Gastrocnemius medialis (tissue), 4 donors: ENCODE data around the gene GKAP1.

Experiments
- POLR2A ChIP-seq, 2 donors: fragments of 450-650 bp; IDR thresholded peaks; one replicate each; pipeline ENCODE4 v1.6.1; 2017; ENCODE audit warnings: antibody characterized with exemption in 2 of 2, mild to moderate bottlenecking in 2 of 2, moderate library complexity in 2 of 2
- TF ChIP-seq, protein P1 (sequence below), 5 experiments: fragments of 450-650 bp in 3 of 5; fragments of 200-600 bp in 2 of 5; sonication (generic) in 2 of 5; IDR thresholded peaks in 4 of 5; conservative IDR thresholded peaks in 1 of 5; 1 replicate in 4 of 5; 2 replicates in 1 of 5; pipeline ENCODE4 v1.5.1; 2016 to 2019; ENCODE audit warnings: antibody characterized with exemption in 5 of 5, mild to moderate bottlenecking in 3 of 5, moderate library complexity in 3 of 5

DNA sequence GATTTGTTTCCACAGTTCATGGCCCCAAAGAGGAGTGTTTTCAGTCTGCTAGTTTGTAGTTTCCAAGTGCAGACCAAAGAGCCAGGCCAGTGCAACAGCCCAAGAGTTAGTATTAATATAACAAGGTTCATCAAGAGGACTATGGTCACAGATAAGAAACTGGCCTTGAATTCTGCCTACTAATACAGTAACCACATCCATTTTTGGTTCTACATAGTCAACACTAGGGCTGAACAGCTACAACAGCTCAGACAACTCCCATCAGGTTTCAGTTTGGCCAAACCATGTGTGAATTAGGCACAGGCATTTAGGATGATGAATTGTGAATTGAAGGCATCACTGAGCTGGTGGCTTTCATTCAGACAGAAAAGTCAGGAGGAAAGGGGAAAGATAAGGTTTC is 96.1 kb downstream of the GKAP1 start:
- TF ChIP-seq, protein P1, sequence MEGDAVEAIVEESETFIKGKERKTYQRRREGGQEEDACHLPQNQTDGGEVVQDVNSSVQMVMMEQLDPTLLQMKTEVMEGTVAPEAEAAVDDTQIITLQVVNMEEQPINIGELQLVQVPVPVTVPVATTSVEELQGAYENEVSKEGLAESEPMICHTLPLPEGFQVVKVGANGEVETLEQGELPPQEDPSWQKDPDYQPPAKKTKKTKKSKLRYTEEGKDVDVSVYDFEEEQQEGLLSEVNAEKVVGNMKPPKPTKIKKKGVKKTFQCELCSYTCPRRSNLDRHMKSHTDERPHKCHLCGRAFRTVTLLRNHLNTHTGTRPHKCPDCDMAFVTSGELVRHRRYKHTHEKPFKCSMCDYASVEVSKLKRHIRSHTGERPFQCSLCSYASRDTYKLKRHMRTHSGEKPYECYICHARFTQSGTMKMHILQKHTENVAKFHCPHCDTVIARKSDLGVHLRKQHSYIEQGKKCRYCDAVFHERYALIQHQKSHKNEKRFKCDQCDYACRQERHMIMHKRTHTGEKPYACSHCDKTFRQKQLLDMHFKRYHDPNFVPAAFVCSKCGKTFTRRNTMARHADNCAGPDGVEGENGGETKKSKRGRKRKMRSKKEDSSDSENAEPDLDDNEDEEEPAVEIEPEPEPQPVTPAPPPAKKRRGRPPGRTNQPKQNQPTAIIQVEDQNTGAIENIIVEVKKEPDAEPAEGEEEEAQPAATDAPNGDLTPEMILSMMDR (IDR thresholded peaks at IDR 0.05 in 4 of 5, conservative IDR thresholded peaks at IDR 0.05 in 1 of 5) = no peak
- no peak for TF ChIP-seq POLR2A (IDR thresholded peaks at IDR 0.05)
